Measurements from ENCODE around the gene DCC. TPM values are rescaled to one million over a fixed set of nuclear protein-coding genes. Genes with fewer than 3 reads are reported as not detected.

DCC gene
- polyA plus RNA-seq, 12 donors, result 0.04 to 1.1 (median 0.26) TPM; not detected in 3

GRCh38 chr18:52902188-52902587 lies 562.2 kb downstream of the DCC start:
- DNase-seq, result no peak

GRCh38 chr18:52903857-52904256 lies 563.9 kb downstream of the DCC start:
- peak; percentile 18 for DNase-seq

- no peak for DNase-seq
These were observed 567.7 kb downstream of the DCC start for GRCh38 chr18:52907543-52908308.

GRCh38 chr18:52914148-52914547 lies 574.2 kb downstream of the DCC start:
- DNase-seq, result no peak

- DNase-seq, result no peak
These were observed 580.7 kb downstream of the DCC start for GRCh38 chr18:52920665-52921064.

GRCh38 chr18:52933356-52933755 lies 593.4 kb downstream of the DCC start:
- DNase-seq, result no peak

GRCh38 chr18:52936931-52937330 lies 596.9 kb downstream of the DCC start:
- DNase-seq, result no peak

GRCh38 chr18:52937840-52938239 lies 597.8 kb downstream of the DCC start:
- DNase-seq, result no peak

GRCh38 chr18:52945552-52945951 lies 605.6 kb downstream of the DCC start:
- DNase-seq, result no peak

- no peak for DNase-seq
These were observed 609.0 kb downstream of the DCC start for GRCh38 chr18:52948868-52949444.

- no peak for DNase-seq
These were observed 610.2 kb downstream of the DCC start for GRCh38 chr18:52950155-52950554.

- no peak for DNase-seq
These were observed 613.4 kb downstream of the DCC start for GRCh38 chr18:52953387-52953786.

- DNase-seq, result no peak
These were observed 623.5 kb downstream of the DCC start for GRCh38 chr18:52963481-52963880.

GRCh38 chr18:52970686-52971085 lies 630.7 kb downstream of the DCC start:
- no peak for DNase-seq

- no peak for DNase-seq
These were observed 631.1 kb downstream of the DCC start for GRCh38 chr18:52971097-52971496.

- DNase-seq, result no peak
These were observed 639.9 kb downstream of the DCC start for GRCh38 chr18:52979892-52980291.

GRCh38 chr18:52991246-52991645 lies 651.2 kb downstream of the DCC start:
- DNase-seq, result no peak

- DNase-seq, result no peak
These were observed 652.0 kb downstream of the DCC start for GRCh38 chr18:52992041-52992440.

- no peak for DNase-seq
These were observed 655.9 kb downstream of the DCC start for GRCh38 chr18:52995875-52996274.

- DNase-seq, result no peak
These were observed 659.6 kb downstream of the DCC start for GRCh38 chr18:52999633-53000032.

GRCh38 chr18:53004798-53005197 lies 664.8 kb downstream of the DCC start:
- DNase-seq, result no peak

- DNase-seq, result no peak
These were observed 678.8 kb downstream of the DCC start for GRCh38 chr18:53018791-53019190.

GRCh38 chr18:53025247-53025646 lies 685.2 kb downstream of the DCC start:
- no peak for DNase-seq

GRCh38 chr18:53028565-53028964 lies 688.6 kb downstream of the DCC start:
- DNase-seq, result no peak
